MM.1S (cell line): Measurements from ENCODE around the gene ZFHX3.
A peak's percentile ranks its signal among the peaks of the same experiment; 100 is the strongest.

Experiments used
- DNase-seq: peaks from one replicate; pipeline ENCODE4 v3.0.0-alpha.2; 2015
- H2AFZ ChIP-seq: fragments of 300-600 bp; sonication (generic); 2 replicates; pipeline ENCODE4 v1.6.0; 2016; ENCODE audit warnings: antibody characterized with exemption, low read length
- H3F3A ChIP-seq: fragments of 300-600 bp; sonication (generic); 2 replicates; pipeline ENCODE4 v1.6.1; 2016; ENCODE audit warnings: mild to moderate bottlenecking, antibody characterized with exemption, low read length, moderate library complexity, mixed read lengths; ENCODE audit not compliant: insufficient read depth
- H3K27ac ChIP-seq: fragments of 300-600 bp; sonication (generic); 2 replicates; pipeline ENCODE4 v1.5.1; 2016; ENCODE audit warnings: mild to moderate bottlenecking, low read length
- H3K27me3 ChIP-seq: fragments of 300-600 bp; sonication (generic); replicated peaks from 2 replicates; pipeline ENCODE4 v1.6.0; 2016; ENCODE audit warnings: low read length; ENCODE audit not compliant: insufficient read depth
- H3K36me3 ChIP-seq: fragments of 300-600 bp; sonication (generic); replicated peaks from 2 replicates; pipeline ENCODE4 v1.6.1; 2016; ENCODE audit warnings: mild to moderate bottlenecking, low read length, mixed read lengths; ENCODE audit not compliant: insufficient read depth
- H3K4me1 ChIP-seq: fragments of 300-600 bp; sonication (generic); 2 replicates; pipeline ENCODE4 v1.6.1; 2016; ENCODE audit warnings: low read length, mixed read lengths
- H3K4me2 ChIP-seq: fragments of 300-600 bp; sonication (generic); 2 replicates; pipeline ENCODE4 v1.6.0; 2016; ENCODE audit warnings: low read depth, low read length
- H3K4me3 ChIP-seq: fragments of 300-600 bp; sonication (generic); 2 replicates; pipeline ENCODE4 v1.5.1; 2016; ENCODE audit warnings: low read length, mixed read lengths
- H3K79me2 ChIP-seq: fragments of 300-600 bp; sonication (generic); 2 replicates; pipeline ENCODE4 v1.6.1; 2016; ENCODE audit warnings: mixed run types, low read length, mixed read lengths
- H3K9ac ChIP-seq: fragments of 300-600 bp; sonication (generic); 2 replicates; pipeline ENCODE4 v1.6.1; 2016; ENCODE audit warnings: low read length, mixed read lengths
- H3K9me2 ChIP-seq: fragments of 300-600 bp; sonication (generic); replicated peaks from 2 replicates; pipeline ENCODE4 v1.6.1; 2016; ENCODE audit warnings: mild to moderate bottlenecking, low read length, mixed read lengths; ENCODE audit not compliant: insufficient read depth
- H3K9me3 ChIP-seq: fragments of 300-600 bp; sonication (generic); replicated peaks from 2 replicates; pipeline ENCODE4 v1.6.1; 2016; ENCODE audit warnings: mild to moderate bottlenecking, low read length, mixed read lengths; ENCODE audit not compliant: insufficient read depth
- H4K20me1 ChIP-seq: fragments of 300-600 bp; sonication (generic); 2 replicates; pipeline ENCODE4 v1.6.1; 2016; ENCODE audit warnings: mild to moderate bottlenecking, low read length, moderate library complexity, mixed read lengths; ENCODE audit not compliant: insufficient read depth
- CTCF ChIP-seq: fragments of 300-600 bp; sonication (generic); IDR thresholded peaks from 2 replicates; pipeline ENCODE4 v1.5.1; 2016; ENCODE audit warnings: antibody characterized with exemption, low read length, mixed read lengths
- EZH2 ChIP-seq: fragments of 300-600 bp; sonication (generic); optimal IDR thresholded peaks from 2 replicates; pipeline ENCODE3; 2017; ENCODE audit warnings: low read depth, mild to moderate bottlenecking, antibody characterized with exemption, low read length, mixed read lengths
- EZH2phosphoT487 ChIP-seq: fragments of 300-600 bp; sonication (generic); IDR thresholded peaks from 2 replicates; pipeline ENCODE4 v1.6.1; 2018; ENCODE audit warnings: antibody characterized with exemption, low read length

ZFHX3 gene

GRCh38 chr16:73057291-73058210 is 9.6 kb upstream of the ZFHX3 start:
- TF ChIP-seq EZH2phosphoT487 = no peak
- no peak for TF ChIP-seq CTCF
- TF ChIP-seq EZH2 = no peak
- H3K9me2 ChIP-seq = no peaks in the 10 kb centered on the region
- no peak overlapping the region for H3K27ac ChIP-seq
- no peak overlapping the region for H3K9ac ChIP-seq
- no peaks in the 10 kb centered on the region for H3K9me3 ChIP-seq
- H3K27me3 ChIP-seq = peaks cover 9% of the 10 kb centered on the region; the same call in 1 of the 2 replicates
- no peaks in the 10 kb centered on the region for H3K79me2 ChIP-seq
- peak; percentile 28 for DNase-seq
- H4K20me1 ChIP-seq = no peaks in the 10 kb centered on the region
- no peaks in the 10 kb centered on the region for H3F3A ChIP-seq
- H3K4me3 ChIP-seq = peak overlapping the region; percentile 34; the same call in 1 of the 2 replicates
- no peak overlapping the region for H3K4me2 ChIP-seq
- H2AFZ ChIP-seq = no peak overlapping the region
- no peaks in the 10 kb centered on the region for H3K36me3 ChIP-seq
- H3K4me1 ChIP-seq = no peaks in the 10 kb centered on the region

GRCh38 chr16:73056921-73057290 is 9.0 kb upstream of the ZFHX3 start:
- Histone ChIP-seq H4K20me1 (no peaks in the 10 kb centered on the region), H3K9ac (no peak overlapping the region), H3K4me3 (0 out of 2 replicates have a peak overlapping the region, but pooled peaks have one; percentile 34), H3K4me1 (no peaks in the 10 kb centered on the region), H3K9me2 (no peaks in the 10 kb centered on the region), H3K9me3 (no peaks in the 10 kb centered on the region), H3K79me2 (no peaks in the 10 kb centered on the region), H3K4me2 (no peak overlapping the region), H2AFZ (no peak overlapping the region), H3F3A (no peaks in the 10 kb centered on the region), H3K27ac (no peak overlapping the region), H3K36me3 (no peaks in the 10 kb centered on the region), H3K27me3 (0 out of 2 replicates have a peak, but pooled peaks cover 3% of the 10 kb centered on the region)
- no peak for DNase-seq
- TF ChIP-seq EZH2phosphoT487 = no peak
- no peak for TF ChIP-seq EZH2
- no peak for TF ChIP-seq CTCF

- no peaks in the 10 kb centered on the region for H4K20me1 ChIP-seq
- H3K36me3 ChIP-seq = no peaks in the 10 kb centered on the region
- H3K4me1 ChIP-seq = no peaks in the 10 kb centered on the region
- TF ChIP-seq EZH2phosphoT487 = no peak
- DNase-seq = no peak
- H3K9me3 ChIP-seq = no peaks in the 10 kb centered on the region
- H3K9me2 ChIP-seq = no peaks in the 10 kb centered on the region
- no peaks in the 10 kb centered on the region for H3K79me2 ChIP-seq
- no peaks in the 10 kb centered on the region for H3F3A ChIP-seq
- no peak overlapping the region for H2AFZ ChIP-seq
- H3K4me3 ChIP-seq = no peak overlapping the region
- H3K27me3 ChIP-seq = no peaks in the 10 kb centered on the region
- H3K9ac ChIP-seq = no peak overlapping the region
- H3K4me2 ChIP-seq = no peak overlapping the region
- no peak overlapping the region for H3K27ac ChIP-seq
Measured at GRCh38 chr16:73056448-73056847, 8.5 kb upstream of the ZFHX3 start.

- H3K9me2 ChIP-seq = no peaks in the 10 kb centered on the region
- no peak overlapping the region for H3K4me2 ChIP-seq
- H3F3A ChIP-seq = no peaks in the 10 kb centered on the region
- no peak overlapping the region for H3K4me3 ChIP-seq
- H3K79me2 ChIP-seq = no peaks in the 10 kb centered on the region
- H3K27ac ChIP-seq = no peak overlapping the region
- H3K27me3 ChIP-seq = no peaks in the 10 kb centered on the region
- H3K9me3 ChIP-seq = no peaks in the 10 kb centered on the region
- DNase-seq = no peak
- no peaks in the 10 kb centered on the region for H3K36me3 ChIP-seq
- no peaks in the 10 kb centered on the region for H4K20me1 ChIP-seq
- TF ChIP-seq CTCF (no peak), EZH2 (no peak), EZH2phosphoT487 (no peak)
- no peak overlapping the region for H3K9ac ChIP-seq
- H2AFZ ChIP-seq = no peak overlapping the region
- no peaks in the 10 kb centered on the region for H3K4me1 ChIP-seq
Measured at GRCh38 chr16:73054813-73055482, 7.0 kb upstream of the ZFHX3 start.
